ENCODE results near the gene TNRC6B.
A peak's percentile ranks its signal among the peaks of the same experiment; 100 is the strongest.

The TNRC6B gene

DNA sequence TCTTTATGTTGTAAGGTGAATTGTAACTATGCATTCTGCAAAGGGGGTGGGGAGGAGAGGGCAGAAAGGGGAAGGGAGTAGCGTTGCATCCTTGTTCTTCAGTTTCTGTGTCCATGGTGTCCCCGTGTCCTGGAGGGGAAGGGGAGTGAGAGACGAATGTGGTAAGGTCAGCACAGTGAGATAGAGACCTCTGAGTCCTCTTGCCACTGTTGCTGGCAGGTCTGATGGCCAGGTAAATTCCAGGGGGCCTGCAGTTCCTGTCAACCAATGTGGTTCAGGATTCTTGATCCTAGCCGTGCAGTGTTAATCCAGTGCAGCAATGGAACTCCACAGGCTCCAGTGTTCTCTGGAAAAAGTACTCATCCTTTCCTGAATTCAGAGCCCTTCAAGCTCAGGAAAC lies 154.0 kb downstream of the TNRC6B start:
- no peak for DNase-seq (ENCODE audit: low read depth)
- no peak for TF ChIP-seq MYC (IDR thresholded peaks at IDR 0.05; ENCODE audit: low read depth, low read length)
- TF ChIP-seq, protein P1, sequence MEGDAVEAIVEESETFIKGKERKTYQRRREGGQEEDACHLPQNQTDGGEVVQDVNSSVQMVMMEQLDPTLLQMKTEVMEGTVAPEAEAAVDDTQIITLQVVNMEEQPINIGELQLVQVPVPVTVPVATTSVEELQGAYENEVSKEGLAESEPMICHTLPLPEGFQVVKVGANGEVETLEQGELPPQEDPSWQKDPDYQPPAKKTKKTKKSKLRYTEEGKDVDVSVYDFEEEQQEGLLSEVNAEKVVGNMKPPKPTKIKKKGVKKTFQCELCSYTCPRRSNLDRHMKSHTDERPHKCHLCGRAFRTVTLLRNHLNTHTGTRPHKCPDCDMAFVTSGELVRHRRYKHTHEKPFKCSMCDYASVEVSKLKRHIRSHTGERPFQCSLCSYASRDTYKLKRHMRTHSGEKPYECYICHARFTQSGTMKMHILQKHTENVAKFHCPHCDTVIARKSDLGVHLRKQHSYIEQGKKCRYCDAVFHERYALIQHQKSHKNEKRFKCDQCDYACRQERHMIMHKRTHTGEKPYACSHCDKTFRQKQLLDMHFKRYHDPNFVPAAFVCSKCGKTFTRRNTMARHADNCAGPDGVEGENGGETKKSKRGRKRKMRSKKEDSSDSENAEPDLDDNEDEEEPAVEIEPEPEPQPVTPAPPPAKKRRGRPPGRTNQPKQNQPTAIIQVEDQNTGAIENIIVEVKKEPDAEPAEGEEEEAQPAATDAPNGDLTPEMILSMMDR (IDR thresholded peaks at IDR 0.05; ENCODE audit: low read depth, low read length): no peak
- TF ChIP-seq POLR2A (IDR thresholded peaks at IDR 0.05; ENCODE audit: extremely low read depth, insufficient read length): no peak
- TF ChIP-seq, protein P2, sequence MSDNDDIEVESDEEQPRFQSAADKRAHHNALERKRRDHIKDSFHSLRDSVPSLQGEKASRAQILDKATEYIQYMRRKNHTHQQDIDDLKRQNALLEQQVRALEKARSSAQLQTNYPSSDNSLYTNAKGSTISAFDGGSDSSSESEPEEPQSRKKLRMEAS (IDR thresholded peaks at IDR 0.05; ENCODE audit: low read depth, low read length): no peak
- no peak overlapping the region for H3K4me3 ChIP-seq (ENCODE audit: low read depth, low read length)

DNA sequence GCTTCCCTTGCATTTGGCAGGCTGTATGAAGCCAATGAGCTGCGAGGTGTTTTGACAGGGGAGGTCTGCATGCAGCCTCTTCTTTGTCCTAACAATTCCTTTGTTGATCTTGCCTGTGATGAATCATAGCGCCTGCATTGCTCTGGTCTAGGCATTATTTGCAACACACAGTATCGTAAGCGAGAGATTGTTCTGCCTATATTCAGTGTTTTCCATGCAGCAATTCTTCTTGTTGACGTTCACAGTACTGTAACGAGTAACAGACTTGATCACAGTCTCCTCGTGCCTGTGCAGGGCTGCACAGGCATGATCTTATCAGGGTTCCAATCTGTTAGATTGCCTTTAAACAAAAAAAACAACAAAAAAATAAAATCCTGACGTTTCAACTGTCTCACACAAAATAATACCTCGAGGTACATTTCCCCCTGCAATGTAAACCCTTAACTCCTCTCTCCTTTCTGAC lies 154.6 kb downstream of the TNRC6B start:
- DNase-seq (ENCODE audit: low read depth): no peak
- H3K4me3 ChIP-seq (ENCODE audit: low read depth, low read length): no peak overlapping the region
- TF ChIP-seq MYC (IDR thresholded peaks at IDR 0.05; ENCODE audit: low read depth, low read length): no peak
- TF ChIP-seq, protein P2 (IDR thresholded peaks at IDR 0.05; ENCODE audit: low read depth, low read length): no peak
- TF ChIP-seq, protein P1 (IDR thresholded peaks at IDR 0.05; ENCODE audit: low read depth, low read length): no peak

DNA sequence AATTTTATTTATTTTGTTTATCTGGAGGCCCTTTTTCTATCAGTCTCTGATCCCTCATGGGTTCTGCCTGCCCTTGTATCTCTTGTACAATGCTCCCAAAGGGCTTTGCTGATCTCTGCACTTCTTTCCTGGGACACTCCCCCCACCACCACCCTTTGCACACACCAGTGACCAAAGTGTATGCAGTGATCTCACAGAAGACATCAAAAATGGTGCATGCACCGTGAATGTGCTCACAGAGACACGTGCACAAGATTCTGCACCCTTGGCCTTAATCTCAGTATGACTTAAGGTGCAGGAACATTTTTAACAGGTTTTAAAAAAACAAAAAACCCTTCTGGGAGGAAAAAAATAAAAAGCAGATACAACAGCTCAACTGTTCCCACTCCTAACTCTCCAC lies 156.3 kb downstream of the TNRC6B start:
- H3K4me3 ChIP-seq (ENCODE audit: low read depth, low read length): no peak overlapping the region
- TF ChIP-seq, protein P1 (IDR thresholded peaks at IDR 0.05; ENCODE audit: low read depth, low read length): no peak
- TF ChIP-seq MYC (IDR thresholded peaks at IDR 0.05; ENCODE audit: low read depth, low read length): no peak
- no peak for TF ChIP-seq POLR2A (IDR thresholded peaks at IDR 0.05; ENCODE audit: extremely low read depth, insufficient read length)
- TF ChIP-seq, protein P2 (IDR thresholded peaks at IDR 0.05; ENCODE audit: low read depth, low read length): no peak
- DNase-seq (ENCODE audit: low read depth): no peak

DNA sequence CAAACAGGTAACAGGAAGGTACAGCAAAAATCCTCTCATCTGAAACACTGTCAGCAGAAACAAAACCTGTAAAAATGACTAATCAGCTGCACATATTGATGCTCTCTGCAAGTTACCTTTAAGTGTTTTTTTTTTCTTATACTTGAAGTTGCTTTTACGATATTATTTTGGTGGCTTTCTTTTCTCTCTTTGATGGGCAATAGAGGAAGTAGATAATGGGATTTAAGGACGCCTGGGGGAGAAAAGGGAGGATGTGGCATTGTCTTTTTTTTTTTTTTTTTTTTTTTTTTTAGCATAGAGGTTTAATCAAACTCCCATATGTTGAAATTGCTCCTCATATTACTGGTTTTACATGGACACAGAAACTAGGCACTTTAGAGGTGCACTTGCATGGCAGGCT lies 157.2 kb downstream of the TNRC6B start:
- peak; percentile 46 for DNase-seq (ENCODE audit: low read depth)
- no peak overlapping the region for H3K4me3 ChIP-seq (ENCODE audit: low read depth, low read length)
- TF ChIP-seq POLR2A (IDR thresholded peaks at IDR 0.05; ENCODE audit: extremely low read depth, insufficient read length): no peak
- TF ChIP-seq MYC (IDR thresholded peaks at IDR 0.05; ENCODE audit: low read depth, low read length): no peak
- TF ChIP-seq, protein P2 (IDR thresholded peaks at IDR 0.05; ENCODE audit: low read depth, low read length): no peak
- TF ChIP-seq, protein P1 (IDR thresholded peaks at IDR 0.05; ENCODE audit: low read depth, low read length): no peak

DNA sequence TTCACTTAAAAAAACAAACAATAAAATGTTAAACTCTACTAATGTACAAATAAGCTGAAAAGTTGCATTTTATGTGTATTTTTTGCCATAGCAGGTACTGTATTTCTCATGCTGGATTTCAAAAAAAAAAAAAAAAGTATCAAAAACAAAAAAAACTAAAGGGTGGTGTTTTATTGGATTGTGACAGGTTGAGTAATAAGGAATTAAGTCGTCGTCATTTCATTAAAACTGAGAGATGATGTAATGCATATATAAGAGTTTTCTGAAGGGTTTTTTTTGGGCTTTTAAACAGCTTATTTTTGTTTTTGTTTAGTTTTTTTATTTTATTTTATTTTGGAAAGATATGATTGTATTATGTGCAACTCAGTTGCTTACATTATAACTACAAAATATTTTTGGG lies 157.6 kb downstream of the TNRC6B start:
- no peak for TF ChIP-seq MYC (IDR thresholded peaks at IDR 0.05; ENCODE audit: low read depth, low read length)
- TF ChIP-seq, protein P1 (IDR thresholded peaks at IDR 0.05; ENCODE audit: low read depth, low read length): no peak
- TF ChIP-seq POLR2A (IDR thresholded peaks at IDR 0.05; ENCODE audit: extremely low read depth, insufficient read length): no peak
- TF ChIP-seq, protein P2 (IDR thresholded peaks at IDR 0.05; ENCODE audit: low read depth, low read length): no peak
- DNase-seq (ENCODE audit: low read depth): no peak
- H3K4me3 ChIP-seq (ENCODE audit: low read depth, low read length): no peak overlapping the region

DNA sequence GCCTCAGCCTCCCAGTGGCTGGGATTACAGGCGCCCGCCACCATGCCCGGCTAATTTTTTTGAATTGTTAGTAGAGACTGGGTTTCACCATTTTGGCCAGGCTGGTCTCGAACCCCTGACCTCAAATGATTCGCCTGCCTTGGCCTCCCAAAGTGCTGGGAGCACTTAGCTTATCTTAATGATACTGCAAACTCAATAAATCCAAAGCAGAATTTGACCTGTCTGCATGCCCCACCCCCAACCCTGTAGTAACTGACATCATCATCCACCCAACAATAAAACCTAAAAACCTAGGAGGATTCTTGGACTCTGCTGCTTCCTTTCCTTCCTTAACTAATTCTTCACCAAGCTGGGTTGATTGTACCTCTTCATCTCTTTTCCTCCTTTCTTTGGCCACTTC lies 162.3 kb downstream of the TNRC6B start:
- H3K4me3 ChIP-seq (ENCODE audit: low read depth, low read length): no peak overlapping the region
- DNase-seq (ENCODE audit: low read depth): no peak
- TF ChIP-seq, protein P2 (IDR thresholded peaks at IDR 0.05; ENCODE audit: low read depth, low read length): no peak
- TF ChIP-seq, protein P1 (IDR thresholded peaks at IDR 0.05; ENCODE audit: low read depth, low read length): no peak
- no peak for TF ChIP-seq MYC (IDR thresholded peaks at IDR 0.05; ENCODE audit: low read depth, low read length)
- TF ChIP-seq POLR2A (IDR thresholded peaks at IDR 0.05; ENCODE audit: extremely low read depth, insufficient read length): no peak
